HepG2 (cell line): ENCODE data around the gene GYS1. TPM values are rescaled to one million over a fixed set of nuclear protein-coding genes. Genes with fewer than 3 reads are reported as not detected.

ENCODE experiments used
- AHR ChIP-seq: IDR thresholded peaks from 2 replicates; pipeline ENCODE4 v1.6.1; 2018; ENCODE audit warnings: missing genetic modification reagents, missing compliant biosample characterization
- CENPT ChIP-seq: sonication (generic); formaldehyde crosslinking; IDR thresholded peaks from 2 replicates; pipeline ENCODE4 v1.8.0; 2022; ENCODE audit warnings: low read depth, mild to moderate bottlenecking, moderate library complexity, missing genetic modification reagents
- CHD2 ChIP-seq: IDR thresholded peaks from 2 replicates; pipeline ENCODE4 v1.6.1; 2011; ENCODE audit warnings: low read depth, low read length, improper control_type of control experiment
- HOXA3 ChIP-seq: sonication (generic); formaldehyde crosslinking; IDR thresholded peaks from 2 replicates; pipeline ENCODE4 v1.5.0; 2020; ENCODE audit warnings: missing genetic modification reagents
- NFRKB ChIP-seq: fragments of 450-650 bp; IDR thresholded peaks from 2 replicates; pipeline ENCODE4 v1.6.1; 2017
- REXO4 ChIP-seq: sonication (generic); formaldehyde crosslinking; IDR thresholded peaks from 2 replicates; pipeline ENCODE4 v1.8.0; 2022; ENCODE audit warnings: missing genetic modification reagents, mild to moderate bottlenecking, borderline replicate concordance
- SATB2 ChIP-seq: sonication (generic); formaldehyde crosslinking; IDR thresholded peaks from 2 replicates; pipeline ENCODE4 v1.5.0; 2020; ENCODE audit warnings: missing genetic modification reagents
- SRSF4 ChIP-seq: fragments of 200-400 bp; formaldehyde crosslinking; IDR thresholded peaks from one replicate; pipeline ENCODE4 v1.6.1; 2018; ENCODE audit warnings: mild to moderate bottlenecking, low read depth, low read length, moderate library complexity; ENCODE audit not compliant: poor library complexity, severe bottlenecking
- ZEB1 ChIP-seq: IDR thresholded peaks from 2 replicates; pipeline ENCODE4 v1.6.1; 2012; ENCODE audit warnings: mild to moderate bottlenecking, low read depth, inconsistent platforms; ENCODE audit not compliant: insufficient replicate concordance
- ZMYM4 ChIP-seq: sonication (generic); formaldehyde crosslinking; IDR thresholded peaks from 2 replicates; pipeline ENCODE4 v1.8.1; 2023; ENCODE audit warnings: mild to moderate bottlenecking, missing genetic modification reagents
- ZNF33A ChIP-seq: sonication (generic); formaldehyde crosslinking; IDR thresholded peaks from 2 replicates; pipeline ENCODE4 v1.5.1; 2020; ENCODE audit warnings: missing genetic modification reagents, mild to moderate bottlenecking, moderate library complexity, borderline replicate concordance
- ZNF83 ChIP-seq: sonication (generic); formaldehyde crosslinking; IDR thresholded peaks from 2 replicates; pipeline ENCODE4 v1.4.0; 2020; ENCODE audit warnings: missing genetic modification reagents, mild to moderate bottlenecking, borderline replicate concordance
- polyA plus RNA-seq, 8 experiments: library from polyadenylated mRNA; depleted of rRNA in 3 of 8; stranded (reverse) in 7 of 8; unstranded in 1 of 8; fragments of >200 nt; fragmentation: Illumina TruSeq in 4 of 8; extraction: Trizol in 4 of 8; gene quantifications; 2 replicates each; pipeline versions ENCODE4 v1.2.1 to v1.2.3, GENCODE V29; 2011 to 2016; ENCODE audit warnings: low read depth in 4 of 8, missing spikeins in 1 of 8, mixed read lengths in 1 of 8; ENCODE audit not compliant: insufficient read depth in 1 of 8
- total RNA-seq, 5 experiments: library from RNA; depleted of rRNA; stranded (reverse); fragments of >200 nt; fragmentation: Illumina TruSeq; extraction: Trizol; gene quantifications; 2 replicates each; pipeline ENCODE4 v1.2.3, GENCODE V29; 2016; ENCODE audit warnings: low read depth in 1 of 5
- TF ChIP-seq, protein P1 (sequence below): fragments of 450-650 bp; IDR thresholded peaks from 2 replicates; pipeline ENCODE4 v1.6.1; 2017; ENCODE audit warnings: mild to moderate bottlenecking
- TF ChIP-seq, protein P2 (sequence below): sonication (generic); formaldehyde crosslinking; IDR thresholded peaks from 2 replicates; pipeline ENCODE4 v1.5.0; 2020; ENCODE audit warnings: missing genetic modification reagents
- TF ChIP-seq, protein P3 (sequence below): sonication (generic); formaldehyde crosslinking; IDR thresholded peaks from 2 replicates; pipeline ENCODE4 v1.5.1; 2020; ENCODE audit warnings: missing genetic modification reagents, mild to moderate bottlenecking, borderline replicate concordance
- TF ChIP-seq, protein P4 (sequence below): sonication (generic); formaldehyde crosslinking; IDR thresholded peaks from 2 replicates; pipeline ENCODE4 v1.4.0; 2020; ENCODE audit warnings: missing genetic modification reagents; ENCODE audit errors: not compliant biosample characterization

Gene GYS1
- total and polyA plus RNA-seq, 2 of the 13 experiments (the other 11 are each of a cell fraction or from before 2014, with no cell fraction given): 18.4 to 42.1 TPM

DNA sequence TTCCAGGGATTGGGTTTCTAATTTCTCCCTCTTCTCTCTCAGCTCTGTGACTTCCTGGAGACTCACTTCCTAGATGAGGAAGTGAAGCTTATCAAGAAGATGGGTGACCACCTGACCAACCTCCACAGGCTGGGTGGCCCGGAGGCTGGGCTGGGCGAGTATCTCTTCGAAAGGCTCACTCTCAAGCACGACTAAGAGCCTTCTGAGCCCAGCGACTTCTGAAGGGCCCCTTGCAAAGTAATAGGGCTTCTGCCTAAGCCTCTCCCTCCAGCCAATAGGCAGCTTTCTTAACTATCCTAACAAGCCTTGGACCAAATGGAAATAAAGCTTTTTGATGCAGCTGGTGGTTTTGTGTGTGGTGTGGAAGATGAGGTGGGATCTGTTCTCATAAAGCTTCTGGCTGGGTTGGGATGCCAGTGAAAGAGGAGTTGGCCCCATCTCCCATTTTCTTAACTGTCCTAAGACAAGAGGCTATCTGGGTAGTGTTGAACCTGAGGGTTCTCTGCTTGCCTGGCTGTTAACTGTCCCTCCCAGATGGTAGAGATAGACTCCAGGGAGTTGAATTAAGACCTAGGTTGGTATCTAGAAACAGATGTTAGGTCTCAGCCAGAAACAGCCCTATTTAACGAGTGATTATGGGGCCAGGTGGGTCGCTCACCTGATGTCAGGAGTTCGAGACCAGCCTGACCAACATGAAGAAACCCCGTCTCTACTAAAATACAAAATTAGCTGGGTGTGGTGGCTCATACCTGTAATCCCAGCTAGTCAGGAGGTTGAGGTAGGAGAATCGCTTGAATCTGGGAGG is 26.4 kb downstream of the GYS1 start (continued):
- TF ChIP-seq, protein P1, sequence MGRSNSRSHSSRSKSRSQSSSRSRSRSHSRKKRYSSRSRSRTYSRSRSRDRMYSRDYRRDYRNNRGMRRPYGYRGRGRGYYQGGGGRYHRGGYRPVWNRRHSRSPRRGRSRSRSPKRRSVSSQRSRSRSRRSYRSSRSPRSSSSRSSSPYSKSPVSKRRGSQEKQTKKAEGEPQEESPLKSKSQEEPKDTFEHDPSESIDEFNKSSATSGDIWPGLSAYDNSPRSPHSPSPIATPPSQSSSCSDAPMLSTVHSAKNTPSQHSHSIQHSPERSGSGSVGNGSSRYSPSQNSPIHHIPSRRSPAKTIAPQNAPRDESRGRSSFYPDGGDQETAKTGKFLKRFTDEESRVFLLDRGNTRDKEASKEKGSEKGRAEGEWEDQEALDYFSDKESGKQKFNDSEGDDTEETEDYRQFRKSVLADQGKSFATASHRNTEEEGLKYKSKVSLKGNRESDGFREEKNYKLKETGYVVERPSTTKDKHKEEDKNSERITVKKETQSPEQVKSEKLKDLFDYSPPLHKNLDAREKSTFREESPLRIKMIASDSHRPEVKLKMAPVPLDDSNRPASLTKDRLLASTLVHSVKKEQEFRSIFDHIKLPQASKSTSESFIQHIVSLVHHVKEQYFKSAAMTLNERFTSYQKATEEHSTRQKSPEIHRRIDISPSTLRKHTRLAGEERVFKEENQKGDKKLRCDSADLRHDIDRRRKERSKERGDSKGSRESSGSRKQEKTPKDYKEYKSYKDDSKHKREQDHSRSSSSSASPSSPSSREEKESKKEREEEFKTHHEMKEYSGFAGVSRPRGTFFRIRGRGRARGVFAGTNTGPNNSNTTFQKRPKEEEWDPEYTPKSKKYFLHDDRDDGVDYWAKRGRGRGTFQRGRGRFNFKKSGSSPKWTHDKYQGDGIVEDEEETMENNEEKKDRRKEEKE: no peak
- no peak for TF ChIP-seq REXO4 (CRISPR knock-in tag)
- 0 out of 2 replicates have a peak, but pooled peaks have one; percentile 7 for TF ChIP-seq HOXA3 (CRISPR knock-in tag)
- TF ChIP-seq ZEB1: peak; percentile 31
- no peak for TF ChIP-seq ZNF33A (CRISPR knock-in tag)
- TF ChIP-seq ZNF83: no peak
- TF ChIP-seq CHD2: no peak
- TF ChIP-seq, protein P2, sequence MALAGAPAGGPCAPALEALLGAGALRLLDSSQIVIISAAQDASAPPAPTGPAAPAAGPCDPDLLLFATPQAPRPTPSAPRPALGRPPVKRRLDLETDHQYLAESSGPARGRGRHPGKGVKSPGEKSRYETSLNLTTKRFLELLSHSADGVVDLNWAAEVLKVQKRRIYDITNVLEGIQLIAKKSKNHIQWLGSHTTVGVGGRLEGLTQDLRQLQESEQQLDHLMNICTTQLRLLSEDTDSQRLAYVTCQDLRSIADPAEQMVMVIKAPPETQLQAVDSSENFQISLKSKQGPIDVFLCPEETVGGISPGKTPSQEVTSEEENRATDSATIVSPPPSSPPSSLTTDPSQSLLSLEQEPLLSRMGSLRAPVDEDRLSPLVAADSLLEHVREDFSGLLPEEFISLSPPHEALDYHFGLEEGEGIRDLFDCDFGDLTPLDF (CRISPR knock-in tag): peak; percentile 37; the same call in 1 of the 2 replicates
- no peak for TF ChIP-seq NFRKB
- TF ChIP-seq, protein P3, sequence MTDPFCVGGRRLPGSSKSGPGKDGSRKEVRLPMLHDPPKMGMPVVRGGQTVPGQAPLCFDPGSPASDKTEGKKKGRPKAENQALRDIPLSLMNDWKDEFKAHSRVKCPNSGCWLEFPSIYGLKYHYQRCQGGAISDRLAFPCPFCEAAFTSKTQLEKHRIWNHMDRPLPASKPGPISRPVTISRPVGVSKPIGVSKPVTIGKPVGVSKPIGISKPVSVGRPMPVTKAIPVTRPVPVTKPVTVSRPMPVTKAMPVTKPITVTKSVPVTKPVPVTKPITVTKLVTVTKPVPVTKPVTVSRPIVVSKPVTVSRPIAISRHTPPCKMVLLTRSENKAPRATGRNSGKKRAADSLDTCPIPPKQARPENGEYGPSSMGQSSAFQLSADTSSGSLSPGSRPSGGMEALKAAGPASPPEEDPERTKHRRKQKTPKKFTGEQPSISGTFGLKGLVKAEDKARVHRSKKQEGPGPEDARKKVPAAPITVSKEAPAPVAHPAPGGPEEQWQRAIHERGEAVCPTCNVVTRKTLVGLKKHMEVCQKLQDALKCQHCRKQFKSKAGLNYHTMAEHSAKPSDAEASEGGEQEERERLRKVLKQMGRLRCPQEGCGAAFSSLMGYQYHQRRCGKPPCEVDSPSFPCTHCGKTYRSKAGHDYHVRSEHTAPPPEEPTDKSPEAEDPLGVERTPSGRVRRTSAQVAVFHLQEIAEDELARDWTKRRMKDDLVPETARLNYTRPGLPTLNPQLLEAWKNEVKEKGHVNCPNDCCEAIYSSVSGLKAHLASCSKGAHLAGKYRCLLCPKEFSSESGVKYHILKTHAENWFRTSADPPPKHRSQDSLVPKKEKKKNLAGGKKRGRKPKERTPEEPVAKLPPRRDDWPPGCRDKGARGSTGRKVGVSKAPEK (CRISPR knock-in tag): no peak
- TF ChIP-seq CENPT (CRISPR knock-in tag): no peak
- no peak; the same call in 1 of the 2 replicates for TF ChIP-seq ZMYM4
- TF ChIP-seq, protein P4, sequence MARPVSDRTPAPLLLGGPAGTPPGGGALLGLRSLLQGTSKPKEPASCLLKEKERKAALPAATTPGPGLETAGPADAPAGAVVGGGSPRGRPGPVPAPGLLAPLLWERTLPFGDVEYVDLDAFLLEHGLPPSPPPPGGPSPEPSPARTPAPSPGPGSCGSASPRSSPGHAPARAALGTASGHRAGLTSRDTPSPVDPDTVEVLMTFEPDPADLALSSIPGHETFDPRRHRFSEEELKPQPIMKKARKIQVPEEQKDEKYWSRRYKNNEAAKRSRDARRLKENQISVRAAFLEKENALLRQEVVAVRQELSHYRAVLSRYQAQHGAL: no peak
- TF ChIP-seq SATB2 (CRISPR knock-in tag): no peak
- no peak for TF ChIP-seq SRSF4
- TF ChIP-seq AHR (CRISPR knock-in tag): no peak
